ENCODE measurements around the gene BCO1.

DNA sequence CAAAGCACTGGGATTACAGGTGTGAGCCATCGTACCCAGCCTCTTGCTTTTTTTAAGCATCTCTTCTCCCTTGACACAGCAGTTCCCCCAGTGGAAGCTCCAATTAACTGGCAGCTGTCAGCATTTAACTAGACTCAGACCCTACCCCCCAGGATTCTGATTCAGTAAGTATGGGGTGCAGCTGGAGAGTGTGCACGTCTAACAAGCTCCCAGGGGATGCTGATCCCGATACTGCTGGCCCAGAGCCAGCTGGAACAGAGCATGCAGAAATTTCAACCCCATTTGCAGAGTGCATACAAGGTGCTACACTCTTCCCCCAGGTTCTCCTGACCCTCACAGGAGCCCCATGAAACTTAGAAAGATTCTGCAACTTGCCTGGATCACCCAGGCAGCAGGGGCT, 27.7 kb upstream of the BCO1 start:
- TF ChIP-seq, protein P1, sequence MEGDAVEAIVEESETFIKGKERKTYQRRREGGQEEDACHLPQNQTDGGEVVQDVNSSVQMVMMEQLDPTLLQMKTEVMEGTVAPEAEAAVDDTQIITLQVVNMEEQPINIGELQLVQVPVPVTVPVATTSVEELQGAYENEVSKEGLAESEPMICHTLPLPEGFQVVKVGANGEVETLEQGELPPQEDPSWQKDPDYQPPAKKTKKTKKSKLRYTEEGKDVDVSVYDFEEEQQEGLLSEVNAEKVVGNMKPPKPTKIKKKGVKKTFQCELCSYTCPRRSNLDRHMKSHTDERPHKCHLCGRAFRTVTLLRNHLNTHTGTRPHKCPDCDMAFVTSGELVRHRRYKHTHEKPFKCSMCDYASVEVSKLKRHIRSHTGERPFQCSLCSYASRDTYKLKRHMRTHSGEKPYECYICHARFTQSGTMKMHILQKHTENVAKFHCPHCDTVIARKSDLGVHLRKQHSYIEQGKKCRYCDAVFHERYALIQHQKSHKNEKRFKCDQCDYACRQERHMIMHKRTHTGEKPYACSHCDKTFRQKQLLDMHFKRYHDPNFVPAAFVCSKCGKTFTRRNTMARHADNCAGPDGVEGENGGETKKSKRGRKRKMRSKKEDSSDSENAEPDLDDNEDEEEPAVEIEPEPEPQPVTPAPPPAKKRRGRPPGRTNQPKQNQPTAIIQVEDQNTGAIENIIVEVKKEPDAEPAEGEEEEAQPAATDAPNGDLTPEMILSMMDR (conservative IDR thresholded peaks at IDR 0.05; ENCODE audit: low read length): no peak
- TF ChIP-seq EZH2phosphoT487 (IDR thresholded peaks at IDR 0.05; ENCODE audit: borderline replicate concordance, low read depth, low read length): no peak
